NOMO-1 treated with DMSO at 0.1 percent for 48 hours (cell line): ENCODE data around the gene MMP11.

ENCODE experiments used
- DNase-seq: peaks from one replicate; lab custom pipeline; 2025; ENCODE audit not compliant: unreplicated experiment; lab: John Stamatoyannopoulos, UW

The MMP11 gene

DNA sequence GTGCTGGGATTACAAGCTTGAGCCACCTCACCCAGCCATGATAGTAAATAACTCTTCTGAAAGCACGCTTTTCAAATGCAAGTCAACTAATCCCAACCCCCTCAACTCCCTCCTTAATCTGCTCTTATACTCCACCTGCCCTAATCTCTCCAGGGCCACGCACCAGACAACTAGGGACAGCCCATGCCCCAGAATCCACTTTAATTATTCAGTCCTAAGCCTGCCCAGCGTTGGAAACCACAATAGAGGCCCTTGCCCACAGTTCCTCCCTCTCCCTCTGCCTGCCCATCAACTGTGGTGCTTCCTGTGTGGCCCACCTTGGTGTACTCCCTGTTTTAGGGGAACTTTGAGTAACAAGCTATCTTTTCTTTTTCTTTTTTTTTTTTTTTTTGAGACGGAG, 15.8 kb upstream of the MMP11 start:
- DNase-seq, result peak; percentile 23

DNA sequence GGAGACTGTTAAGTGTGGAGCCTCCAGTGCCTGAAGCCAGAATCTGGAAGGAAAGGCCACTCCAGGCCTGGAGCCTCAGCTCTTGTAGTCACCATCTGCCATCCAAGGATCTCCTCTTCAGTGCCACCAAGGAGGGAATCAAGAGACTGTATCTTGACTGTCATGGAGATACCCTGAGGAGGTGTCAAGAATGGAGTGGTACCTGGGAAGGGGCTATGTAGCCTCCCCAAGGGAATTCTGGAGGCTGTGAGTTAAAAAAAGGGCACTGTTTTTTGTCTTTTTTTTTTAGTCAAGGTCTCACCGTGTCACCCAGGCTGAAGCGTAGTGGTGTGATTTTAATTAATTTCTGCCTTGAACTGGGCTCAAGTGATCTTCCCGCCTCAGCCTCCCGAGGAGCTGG, 13.1 kb upstream of the MMP11 start:
- DNase-seq, result no peak

DNA sequence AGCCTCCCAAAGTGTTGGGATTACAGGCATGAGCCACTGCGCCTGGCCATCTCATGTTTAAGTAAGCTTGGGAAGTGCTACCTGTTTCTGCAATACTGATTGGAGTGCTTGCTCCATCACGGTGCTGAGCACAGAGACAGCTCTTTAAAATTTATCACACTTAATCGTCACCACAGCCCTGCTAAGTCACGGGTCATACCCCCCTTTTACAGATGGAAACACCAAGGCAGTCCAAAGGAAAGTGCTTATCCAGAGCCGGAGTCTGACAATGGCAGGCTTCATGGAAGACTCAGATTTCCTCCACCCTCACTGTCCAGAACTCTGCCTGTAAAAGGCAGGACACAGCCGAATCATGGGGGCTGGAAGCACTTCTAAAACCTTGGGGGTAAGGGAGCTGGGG, 12.6 kb upstream of the MMP11 start:
- no peak for DNase-seq

DNA sequence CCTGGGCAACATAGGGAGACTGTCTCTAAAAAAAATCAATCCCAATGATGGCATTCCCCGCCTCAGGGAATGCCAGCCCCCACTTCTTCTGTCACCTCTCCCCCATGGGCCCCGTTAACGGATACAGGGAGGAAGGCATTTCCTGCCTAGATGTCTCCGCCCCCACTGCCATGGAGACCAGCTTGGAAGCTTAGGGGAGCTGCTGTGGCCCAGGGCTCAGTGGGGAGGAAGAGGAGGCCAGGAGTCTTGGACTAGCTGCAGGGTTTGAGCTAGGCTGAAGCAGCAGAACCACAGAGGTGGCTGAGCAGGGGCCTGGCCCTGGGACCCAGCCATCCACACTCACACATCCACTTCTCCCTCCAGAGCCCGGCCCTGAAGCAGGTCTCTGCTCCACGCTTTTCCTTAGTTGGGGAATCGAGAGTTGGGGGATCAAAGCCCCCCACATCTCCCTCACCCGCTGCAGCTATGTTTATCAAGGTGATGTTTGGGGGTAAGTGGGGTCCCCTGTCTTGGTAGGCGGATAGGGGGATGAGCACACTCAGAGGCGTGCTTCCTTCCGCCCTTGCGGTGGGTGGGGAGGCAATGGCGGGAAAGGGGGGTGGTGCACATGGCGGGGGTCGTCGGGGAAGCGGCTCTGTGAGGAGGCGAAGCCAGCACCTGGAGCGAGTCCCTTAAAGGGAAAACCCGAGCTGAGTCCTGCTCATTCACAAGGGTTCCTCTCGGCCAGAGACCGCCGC, 9.6 kb upstream of the MMP11 start, which contains the start of gene C22orf15:
Gene C22orf15, plus strand, starts transcription at position 149 of the 737 bp plus-strand sequence. Its CDS starts 317 bp downstream, at position 466.
- no peak for DNase-seq

DNA sequence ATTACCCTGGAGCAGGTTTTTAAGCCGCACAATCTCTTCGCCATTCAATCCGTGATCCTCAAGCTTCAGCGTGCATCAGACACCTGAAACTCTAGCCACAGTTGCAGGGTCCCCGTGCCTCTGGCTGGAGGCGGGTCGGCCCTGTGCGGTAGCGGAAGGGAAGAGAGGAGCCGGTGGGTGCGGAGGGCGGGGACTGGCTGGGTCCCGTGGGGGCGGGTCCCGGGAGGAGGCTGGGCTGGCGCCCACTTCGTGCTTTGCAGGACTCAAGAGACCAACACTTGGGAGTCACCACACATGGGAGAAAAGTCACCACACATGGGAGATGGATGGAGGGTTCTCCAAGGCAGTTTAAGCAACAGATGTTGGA, 9.1 kb upstream of the MMP11 start:
- no peak for DNase-seq

DNA sequence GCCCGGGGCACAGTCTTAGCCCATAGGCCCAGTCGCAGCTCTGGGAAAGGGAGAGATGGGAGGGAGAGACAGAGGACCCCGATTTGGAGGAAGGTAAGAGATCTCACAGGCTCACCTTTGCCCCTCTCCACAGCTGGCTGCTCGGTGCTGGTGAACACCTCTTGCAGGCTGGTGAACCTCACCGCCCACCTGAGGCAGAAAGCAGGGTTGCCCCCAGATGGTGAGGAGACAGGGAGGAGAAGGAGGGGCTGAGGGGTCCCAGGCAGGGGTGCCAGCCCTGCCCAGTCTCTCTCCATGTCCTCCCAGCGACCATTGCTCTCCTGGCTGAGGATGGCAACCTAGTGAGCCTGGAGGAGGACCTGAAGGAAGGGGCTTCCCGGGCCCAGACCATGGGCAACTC, 8.7 kb upstream of the MMP11 start:
- DNase-seq, result no peak

DNA sequence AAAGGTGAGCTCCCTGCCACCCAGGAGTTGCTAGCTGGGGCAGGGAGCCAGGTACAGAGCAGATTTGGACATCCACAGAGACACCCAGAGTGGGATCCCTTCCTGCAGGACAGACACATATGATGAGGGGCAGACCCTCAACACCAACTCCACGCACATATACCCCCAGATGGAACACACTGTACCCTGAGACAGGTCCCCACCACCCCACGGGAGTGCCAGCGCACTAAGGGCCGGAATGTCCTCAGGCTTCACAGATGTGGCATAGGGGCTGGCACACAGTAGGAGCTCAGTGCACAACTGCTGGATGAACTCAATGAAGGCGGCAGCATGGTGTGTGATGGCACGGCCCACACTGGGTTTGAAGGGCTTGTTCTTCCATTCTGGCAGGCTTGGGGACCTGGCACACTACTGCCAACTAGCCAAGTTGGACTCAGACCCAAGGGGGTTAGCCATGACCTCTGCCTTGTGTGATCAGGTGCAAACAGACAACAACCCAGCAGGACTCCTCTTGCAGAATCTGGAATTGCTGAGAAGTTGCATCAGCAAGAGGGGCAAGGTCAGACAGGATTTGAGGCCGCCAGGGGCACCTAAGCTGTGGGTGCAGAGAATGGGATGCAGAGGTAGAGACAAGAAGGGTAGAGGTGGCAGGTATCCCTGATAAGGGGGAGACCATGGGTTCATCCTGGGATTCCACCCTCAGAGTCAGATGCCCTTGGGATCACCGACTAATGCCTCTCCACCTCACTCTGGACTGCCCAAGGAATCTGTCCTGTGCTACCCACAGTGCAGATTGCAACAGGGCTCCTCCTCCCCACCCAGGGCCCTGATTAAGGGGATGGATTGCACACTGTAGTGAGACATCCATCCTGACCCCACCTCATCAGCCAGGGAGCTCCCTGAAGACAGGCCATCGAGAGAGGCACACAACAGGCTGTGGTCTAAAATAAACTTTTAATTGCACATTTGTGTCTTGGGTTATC, 7.5 kb upstream of the MMP11 start:
- DNase-seq, result no peak

DNA sequence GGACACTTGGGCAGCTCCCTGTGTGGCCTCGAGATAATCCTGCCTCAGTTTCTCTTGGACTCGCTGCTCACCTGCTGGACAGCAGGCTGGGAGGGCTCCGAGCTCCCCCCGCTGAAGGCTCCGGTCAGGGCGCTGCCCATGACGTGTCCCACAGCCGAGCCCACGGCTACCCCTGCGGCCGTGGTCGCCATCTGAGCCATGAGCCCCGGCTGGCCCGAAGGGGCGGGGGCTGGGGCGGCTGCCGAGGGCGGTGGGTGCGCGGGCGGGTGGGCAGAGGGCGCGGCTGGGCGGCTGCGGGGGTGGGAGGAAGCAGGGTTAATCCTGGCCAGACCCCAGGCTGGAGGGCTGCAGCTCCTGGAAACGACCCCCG, 5.4 kb upstream of the MMP11 start:
- DNase-seq, result no peak

DNA sequence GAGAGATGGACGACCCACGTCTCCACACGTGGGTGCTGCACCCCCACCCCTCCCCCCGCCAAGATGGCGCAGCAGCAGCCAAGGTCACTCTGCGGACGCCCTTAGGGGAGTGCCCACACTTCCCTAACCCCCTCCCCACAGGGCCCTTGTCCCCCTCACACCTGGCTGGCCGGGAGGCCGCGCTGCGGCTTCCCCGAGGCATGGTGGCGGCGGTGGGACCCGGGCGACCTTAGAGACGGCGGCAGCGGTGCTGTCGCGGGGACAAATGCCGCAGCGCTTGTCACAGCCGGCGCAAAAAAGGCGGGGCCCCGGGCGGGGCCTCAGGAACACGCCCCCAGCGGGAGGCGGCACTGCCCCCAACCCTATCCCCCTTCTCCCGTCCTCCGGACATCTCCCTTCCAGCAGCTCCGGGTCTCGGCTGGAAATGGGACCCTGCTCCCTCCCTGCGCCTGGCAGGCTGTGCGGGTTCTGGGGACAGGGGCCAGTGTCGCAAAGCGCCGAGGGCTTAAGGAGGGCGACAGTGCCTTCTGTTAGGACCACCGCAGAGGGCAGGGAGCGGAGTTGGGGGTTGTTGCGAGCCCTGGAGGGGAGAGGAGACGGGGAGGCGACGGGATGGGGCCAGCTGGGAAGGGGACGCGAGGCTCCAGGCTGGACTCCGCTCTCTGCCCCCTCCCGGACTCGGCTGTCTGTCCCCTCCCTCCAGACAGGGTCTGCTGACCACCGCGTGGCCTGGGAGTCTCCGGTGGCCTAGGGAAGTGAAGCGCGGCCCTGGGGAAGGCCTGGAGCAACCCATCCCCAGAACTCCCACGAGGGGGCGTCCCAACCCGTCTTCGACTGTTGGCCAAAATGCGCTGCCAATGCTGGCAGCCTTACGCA, 4.7 kb upstream of the MMP11 start, which contains the start of gene CHCHD10:
Gene CHCHD10, minus strand, starts transcription at position 300 of the 876 bp plus-strand sequence. Its CDS starts 98 bp downstream, at position 202.
- peak; percentile 83 for DNase-seq

DNA sequence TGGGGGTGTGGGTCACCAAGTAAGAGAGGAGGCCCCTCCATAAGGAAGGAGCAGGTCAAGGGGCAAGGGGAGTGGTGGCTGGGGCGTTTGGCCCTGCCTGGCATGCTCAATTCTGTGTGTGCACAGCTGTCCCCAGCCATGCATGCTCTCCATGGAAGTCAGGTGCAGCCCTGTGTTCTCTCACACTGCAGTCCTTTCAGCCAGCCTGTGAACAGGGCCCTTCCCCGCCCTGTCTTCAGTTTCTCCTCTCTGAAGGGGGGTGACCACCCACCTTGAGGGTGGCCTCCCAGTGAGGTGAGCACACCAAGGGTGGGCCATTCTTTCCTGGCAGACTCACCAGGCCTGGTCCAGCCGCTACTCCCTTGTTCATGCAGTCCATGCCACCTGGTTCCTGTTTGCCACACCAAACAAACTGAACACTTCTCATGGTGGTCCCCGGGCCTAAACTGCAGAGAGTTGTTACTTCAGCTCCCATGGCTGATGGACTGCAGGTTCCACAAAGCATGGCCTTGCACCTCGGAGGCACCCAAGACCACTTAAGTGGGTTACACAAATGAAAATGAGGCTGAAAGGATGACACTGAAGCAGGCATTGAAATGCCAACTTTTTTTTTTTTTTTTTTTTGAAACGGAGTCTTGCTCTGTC, 3.2 kb upstream of the MMP11 start:
- no peak for DNase-seq

DNA sequence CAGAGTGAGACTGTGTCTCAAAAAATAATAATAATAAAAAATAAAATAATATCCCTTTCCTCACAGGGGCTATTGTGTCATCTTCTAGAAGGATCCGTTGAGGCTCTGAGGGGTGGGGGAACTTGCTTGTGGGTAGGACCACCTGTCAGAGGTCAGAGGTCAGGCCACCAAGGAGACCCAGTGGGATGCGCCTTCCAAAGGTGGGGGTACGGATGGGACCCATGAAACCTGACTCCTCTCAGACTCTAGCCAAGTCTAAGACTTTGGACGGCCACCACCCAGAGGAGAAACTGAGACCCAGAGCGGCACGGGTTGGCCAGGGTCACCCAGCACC, 367 bp upstream of the MMP11 start:
- no peak for DNase-seq

DNA sequence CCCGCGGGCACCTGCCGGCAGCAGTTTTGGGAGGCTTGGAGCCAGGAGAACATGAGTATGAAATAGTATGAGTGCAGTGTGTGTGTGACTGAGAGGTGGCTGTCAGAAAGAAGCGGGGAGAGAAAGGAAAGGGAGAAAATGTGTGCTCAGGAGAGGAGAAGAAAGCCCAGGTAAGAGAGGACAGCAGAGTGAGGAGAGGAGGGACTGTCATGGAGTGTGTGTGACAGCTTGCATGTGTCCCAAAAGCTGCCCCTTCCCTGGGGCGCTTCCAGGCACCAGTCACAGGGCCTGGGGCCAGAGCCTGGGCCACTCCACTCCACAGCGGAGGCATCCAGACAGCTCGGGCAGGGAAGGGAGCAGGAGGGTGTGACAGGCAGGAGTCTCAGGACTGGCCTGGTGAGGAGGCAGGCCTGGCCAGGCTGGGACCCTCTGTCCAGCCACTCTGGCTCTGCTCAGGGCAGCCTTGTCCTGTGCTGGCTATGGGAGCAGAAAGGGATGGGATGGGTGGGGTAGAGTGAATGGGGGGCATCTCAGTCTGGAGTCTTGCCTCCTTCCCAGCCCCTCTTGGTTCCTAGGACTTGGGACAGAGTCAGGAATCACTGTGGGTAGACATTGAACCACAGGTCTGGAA, 949 bp downstream of the MMP11 start:
- DNase-seq, result no peak

DNA sequence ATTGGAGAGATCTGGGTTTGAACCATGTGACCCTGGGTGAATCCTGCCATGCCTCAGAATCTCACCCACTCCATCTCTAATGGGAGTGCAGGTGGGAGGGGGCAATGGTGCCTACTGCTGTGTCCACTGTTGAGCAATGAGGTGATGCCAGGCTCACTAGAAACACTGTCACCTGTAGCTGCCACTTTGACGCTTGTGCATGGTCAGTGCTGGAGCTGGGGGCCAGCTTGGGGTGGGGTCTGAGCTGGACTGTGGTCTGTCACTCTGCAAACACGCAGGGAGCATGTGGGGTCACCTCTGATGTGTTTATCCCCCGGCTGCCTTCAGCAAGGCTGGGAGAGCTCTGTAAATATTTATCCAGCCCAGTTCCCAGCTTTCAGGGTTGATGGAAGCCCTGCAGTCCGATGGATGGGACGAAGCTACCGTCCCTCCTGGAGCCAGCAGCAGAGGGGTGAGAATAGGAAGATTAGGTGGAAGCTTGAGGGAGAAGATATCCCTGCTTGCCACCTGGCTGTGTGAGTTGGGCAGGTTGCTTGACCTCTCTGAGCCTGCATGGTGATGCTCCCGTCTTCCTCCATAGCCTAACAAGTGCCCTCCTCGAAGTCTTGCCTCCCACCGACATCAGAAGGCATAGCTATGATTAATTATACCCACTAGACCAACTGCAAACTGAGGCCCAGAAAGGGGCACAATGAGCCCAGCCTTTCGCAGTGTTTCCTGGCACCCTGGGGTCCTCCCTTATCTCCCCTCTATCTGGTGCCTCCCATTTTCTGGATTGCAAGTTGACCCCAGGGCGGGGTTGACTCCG, 1.7 kb downstream of the MMP11 start:
- DNase-seq, result no peak

DNA sequence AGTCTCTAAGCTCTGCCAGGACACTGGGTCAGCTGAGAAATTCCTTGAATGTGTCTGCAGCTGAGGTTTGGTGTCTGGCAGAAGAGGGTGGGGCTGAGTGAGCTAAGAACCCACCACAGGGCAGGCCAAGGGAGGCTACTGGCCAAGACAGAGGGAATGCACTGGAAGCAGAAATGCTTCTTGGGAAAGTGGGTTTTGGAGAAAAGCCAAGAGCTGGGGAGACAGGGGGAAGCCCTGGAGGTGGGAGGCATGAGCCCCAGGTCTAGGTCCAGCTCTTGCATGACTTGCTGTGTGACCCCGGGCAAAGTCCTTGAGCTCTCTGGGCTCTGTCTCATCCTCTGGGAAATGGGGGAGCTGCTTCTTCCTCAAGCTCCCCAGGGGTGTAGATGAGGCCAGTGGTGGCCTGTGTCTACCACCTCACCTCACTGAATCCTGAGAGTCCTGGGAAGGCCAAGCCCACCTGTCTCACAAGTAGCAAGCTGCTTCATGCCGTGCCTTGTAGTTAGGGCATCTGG, 2.3 kb downstream of the MMP11 start:
- DNase-seq, result no peak

DNA sequence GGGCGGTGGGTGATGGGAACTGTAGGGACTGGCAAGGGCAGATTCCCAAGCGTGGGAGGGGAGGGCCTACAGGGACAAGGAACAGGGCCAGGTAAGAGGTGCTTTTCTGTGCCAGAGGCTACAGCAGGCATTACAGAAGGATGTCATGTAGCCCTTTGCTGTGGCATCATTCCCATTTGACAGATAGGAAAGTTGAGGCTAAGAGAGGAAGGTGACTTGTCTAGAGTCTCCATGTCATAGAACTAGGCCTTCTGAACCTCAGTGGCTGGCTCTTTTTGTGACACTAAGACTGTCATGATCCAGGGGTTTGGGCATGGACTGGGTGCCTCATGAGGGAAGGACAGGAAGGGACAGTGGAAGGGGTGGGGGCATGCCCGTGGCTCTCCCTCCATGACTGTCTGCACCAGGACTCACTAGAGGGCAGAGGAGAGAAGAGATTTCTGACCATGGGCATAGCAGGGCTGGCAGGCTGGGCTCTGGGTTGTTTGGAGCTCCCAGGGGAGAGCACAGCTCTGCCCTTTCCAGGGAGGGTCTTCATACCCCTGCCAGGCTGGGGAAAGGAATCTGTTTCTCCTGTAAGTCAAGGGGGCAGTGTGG, 3.2 kb downstream of the MMP11 start:
- no peak for DNase-seq

DNA sequence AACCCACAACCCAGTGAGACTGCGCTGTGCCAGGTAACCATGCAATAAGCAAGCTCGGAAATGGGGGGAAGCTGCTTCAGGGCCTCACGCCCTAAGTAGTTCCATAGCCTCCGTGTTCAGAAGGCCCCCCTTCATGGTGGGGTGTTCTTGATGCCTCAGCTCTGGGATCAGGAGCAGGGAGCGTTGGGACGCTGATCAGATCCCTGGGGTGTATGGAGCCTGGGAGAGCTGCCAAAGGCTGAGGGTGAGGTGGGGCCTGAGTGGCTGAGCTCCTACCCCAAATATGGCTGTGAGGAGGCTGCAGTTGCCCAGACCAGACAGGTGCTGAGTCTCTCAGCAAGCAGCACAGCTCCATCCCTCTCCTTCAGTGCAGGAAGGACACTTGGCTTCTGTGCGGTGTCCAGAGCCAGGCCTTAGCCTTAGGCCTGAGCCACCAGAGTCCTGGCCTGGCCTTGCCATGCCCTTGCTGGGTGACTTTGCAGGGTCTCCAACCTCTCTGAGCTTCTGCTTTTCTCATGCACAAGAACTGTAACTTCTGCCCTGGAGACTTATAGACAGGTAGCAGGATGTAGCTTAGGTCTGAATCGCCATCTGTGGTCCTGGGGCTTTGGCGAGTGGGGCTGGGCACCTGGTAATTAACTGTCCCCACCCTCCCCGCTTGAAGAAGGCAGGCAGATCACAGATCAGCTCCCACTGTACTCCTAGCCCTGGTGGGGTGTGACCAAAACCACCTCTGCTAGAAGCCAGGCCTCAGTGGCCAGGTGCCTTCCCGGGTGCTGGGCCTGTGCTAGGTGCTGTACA, 5.3 kb downstream of the MMP11 start:
- no peak for DNase-seq

DNA sequence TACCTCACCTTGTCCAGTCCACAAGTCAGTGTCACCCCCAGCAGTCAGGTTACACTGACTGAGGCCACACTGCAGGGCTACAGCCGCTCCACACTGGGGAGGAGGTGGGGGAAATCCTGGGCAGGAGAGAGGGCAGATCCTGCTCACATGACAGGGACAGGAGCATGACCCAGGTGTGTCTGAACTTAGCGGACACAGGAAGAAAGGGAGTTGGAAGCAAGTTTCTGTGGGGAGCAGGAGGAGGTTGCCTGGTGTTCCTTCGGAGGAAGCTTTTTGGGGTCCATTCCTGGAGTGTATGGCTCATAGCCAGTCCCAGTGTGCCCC, 5.9 kb downstream of the MMP11 start:
- no peak for DNase-seq

DNA sequence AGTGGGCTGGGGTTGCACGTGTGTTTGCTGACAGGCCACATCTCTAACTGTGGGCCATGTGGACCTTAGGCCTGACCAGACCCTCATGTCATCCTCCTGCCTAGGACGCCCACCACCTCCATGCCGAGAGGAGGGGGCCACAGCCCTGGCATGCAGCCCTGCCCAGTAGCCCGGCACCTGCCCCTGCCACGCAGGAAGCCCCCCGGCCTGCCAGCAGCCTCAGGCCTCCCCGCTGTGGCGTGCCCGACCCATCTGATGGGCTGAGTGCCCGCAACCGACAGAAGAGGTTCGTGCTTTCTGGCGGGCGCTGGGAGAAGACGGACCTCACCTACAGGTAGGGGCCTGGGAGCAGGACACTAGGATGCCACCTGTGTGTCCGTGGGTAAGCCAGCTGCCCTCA, 6.4 kb downstream of the MMP11 start:
- DNase-seq, result no peak
